ENCODE data around the gene KANK2. TPM values are rescaled to one million over a fixed set of nuclear protein-coding genes. Genes with fewer than 3 reads are reported as not detected.
A peak's percentile ranks its signal among the peaks of the same experiment; 100 is the strongest.

The KANK2 gene
- total RNA-seq, 1 donor from 2014 or later: 23.0 TPM

DNA sequence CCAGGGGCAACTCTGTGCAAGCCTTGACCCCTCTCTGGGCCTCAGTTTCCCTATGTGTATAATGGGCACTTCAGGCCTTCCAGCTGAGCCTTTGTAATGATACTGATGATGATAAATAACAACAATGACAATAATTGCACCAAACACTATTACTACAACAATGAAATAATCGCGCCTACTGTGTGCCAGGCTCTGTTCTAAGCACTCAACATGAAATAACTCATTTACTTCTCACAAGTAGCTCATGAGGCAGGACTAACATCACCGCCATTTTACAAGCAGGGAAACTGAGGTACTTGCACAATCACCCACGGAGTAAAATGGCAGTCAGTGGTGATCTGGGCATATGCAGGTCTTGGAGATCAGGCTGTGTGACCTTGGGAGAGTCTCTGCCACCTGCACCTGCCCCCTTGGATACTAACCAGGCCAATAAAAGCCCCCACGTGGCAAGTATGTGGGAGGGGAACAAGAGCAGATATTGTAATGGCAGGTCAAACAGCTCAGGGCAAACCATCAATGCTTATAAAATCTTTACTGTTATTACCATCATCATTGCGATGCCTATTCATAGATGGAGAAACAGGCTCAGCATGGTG is 41.5 kb upstream of the KANK2 start:
- Mint-ChIP-seq H3K27me3 (ENCODE audit: unreplicated experiment) (peaks cover 10% of the 10 kb centered on the region), H3K9me3 (ENCODE audit: unreplicated experiment) (peaks cover 5% of the 10 kb centered on the region), H3K4me1 (ENCODE audit: low read depth, unreplicated experiment) (no peaks in the 10 kb centered on the region), H3K36me3 (ENCODE audit: unreplicated experiment) (no peaks in the 10 kb centered on the region), H3K4me3 (ENCODE audit: unreplicated experiment) (no peak overlapping the region), H3K27ac (ENCODE audit: unreplicated experiment) (no peak overlapping the region)
- TF ChIP-seq, protein P1, sequence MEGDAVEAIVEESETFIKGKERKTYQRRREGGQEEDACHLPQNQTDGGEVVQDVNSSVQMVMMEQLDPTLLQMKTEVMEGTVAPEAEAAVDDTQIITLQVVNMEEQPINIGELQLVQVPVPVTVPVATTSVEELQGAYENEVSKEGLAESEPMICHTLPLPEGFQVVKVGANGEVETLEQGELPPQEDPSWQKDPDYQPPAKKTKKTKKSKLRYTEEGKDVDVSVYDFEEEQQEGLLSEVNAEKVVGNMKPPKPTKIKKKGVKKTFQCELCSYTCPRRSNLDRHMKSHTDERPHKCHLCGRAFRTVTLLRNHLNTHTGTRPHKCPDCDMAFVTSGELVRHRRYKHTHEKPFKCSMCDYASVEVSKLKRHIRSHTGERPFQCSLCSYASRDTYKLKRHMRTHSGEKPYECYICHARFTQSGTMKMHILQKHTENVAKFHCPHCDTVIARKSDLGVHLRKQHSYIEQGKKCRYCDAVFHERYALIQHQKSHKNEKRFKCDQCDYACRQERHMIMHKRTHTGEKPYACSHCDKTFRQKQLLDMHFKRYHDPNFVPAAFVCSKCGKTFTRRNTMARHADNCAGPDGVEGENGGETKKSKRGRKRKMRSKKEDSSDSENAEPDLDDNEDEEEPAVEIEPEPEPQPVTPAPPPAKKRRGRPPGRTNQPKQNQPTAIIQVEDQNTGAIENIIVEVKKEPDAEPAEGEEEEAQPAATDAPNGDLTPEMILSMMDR (IDR thresholded peaks at IDR 0.05; ENCODE audit: partially characterized antibody, unreplicated experiment): no peak
- no peak for DNase-seq

DNA sequence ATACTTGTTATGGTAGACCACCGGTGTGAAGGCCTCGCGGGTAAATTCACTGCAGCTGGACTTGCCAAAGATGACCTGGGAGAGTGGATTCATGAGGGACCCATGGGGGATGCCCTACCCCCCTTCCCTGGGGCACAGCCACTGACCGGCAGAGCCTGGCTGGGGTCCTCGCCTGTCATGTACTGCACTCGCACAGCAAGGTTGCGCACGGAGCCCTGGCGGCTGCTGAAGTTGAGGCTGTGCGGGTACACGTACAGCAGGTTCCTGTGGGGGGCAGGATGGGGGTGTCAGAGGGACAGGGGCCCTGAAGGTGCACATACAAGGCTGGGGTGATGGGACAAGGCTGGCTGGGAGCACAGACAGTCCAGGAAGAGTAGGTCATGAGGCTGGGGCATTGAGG is 40.7 kb upstream of the KANK2 start:
- no peak overlapping the region for H3K27ac Mint-ChIP-seq (ENCODE audit: unreplicated experiment)

DNA sequence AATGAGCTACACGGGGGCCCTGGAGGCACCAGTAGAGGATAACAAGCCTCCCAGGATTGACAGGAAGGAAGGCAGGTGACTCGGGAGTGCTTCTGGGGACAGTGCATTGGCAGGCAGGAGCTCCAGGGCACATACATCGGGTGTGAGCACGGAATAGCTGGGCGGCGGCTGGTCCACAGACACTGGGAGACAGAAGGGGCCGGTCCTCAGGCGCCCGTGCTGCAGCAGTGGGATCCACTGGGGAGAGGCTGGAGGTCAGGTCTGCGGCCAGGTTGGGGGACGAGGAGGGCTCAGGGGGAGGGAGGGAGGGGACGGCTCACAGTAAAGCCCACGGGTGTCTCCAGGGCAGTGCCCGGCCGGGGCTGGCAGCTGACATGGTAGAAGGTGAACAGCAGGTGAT is 40.0 kb upstream of the KANK2 start:
- Mint-ChIP-seq H3K27ac (ENCODE audit: unreplicated experiment) (no peak overlapping the region), H3K9me3 (ENCODE audit: unreplicated experiment) (peaks cover 3% of the 10 kb centered on the region), H3K27me3 (ENCODE audit: unreplicated experiment) (peaks cover 6% of the 10 kb centered on the region), H3K4me3 (ENCODE audit: unreplicated experiment) (no peak overlapping the region), H3K36me3 (ENCODE audit: unreplicated experiment) (no peaks in the 10 kb centered on the region), H3K4me1 (ENCODE audit: low read depth, unreplicated experiment) (no peaks in the 10 kb centered on the region)
- no peak for DNase-seq
- TF ChIP-seq, protein P1 (IDR thresholded peaks at IDR 0.05; ENCODE audit: partially characterized antibody, unreplicated experiment): no peak

More for the DNA sequence above, 40.7 kb upstream of the KANK2 start:
- Mint-ChIP-seq H3K4me1 (ENCODE audit: low read depth, unreplicated experiment) (no peaks in the 10 kb centered on the region), H3K9me3 (ENCODE audit: unreplicated experiment) (peaks cover 3% of the 10 kb centered on the region), H3K36me3 (ENCODE audit: unreplicated experiment) (no peaks in the 10 kb centered on the region), H3K27me3 (ENCODE audit: unreplicated experiment) (peaks cover 10% of the 10 kb centered on the region), H3K4me3 (ENCODE audit: unreplicated experiment) (no peak overlapping the region)
- TF ChIP-seq, protein P1 (IDR thresholded peaks at IDR 0.05; ENCODE audit: partially characterized antibody, unreplicated experiment): no peak
- DNase-seq: no peak

DNA sequence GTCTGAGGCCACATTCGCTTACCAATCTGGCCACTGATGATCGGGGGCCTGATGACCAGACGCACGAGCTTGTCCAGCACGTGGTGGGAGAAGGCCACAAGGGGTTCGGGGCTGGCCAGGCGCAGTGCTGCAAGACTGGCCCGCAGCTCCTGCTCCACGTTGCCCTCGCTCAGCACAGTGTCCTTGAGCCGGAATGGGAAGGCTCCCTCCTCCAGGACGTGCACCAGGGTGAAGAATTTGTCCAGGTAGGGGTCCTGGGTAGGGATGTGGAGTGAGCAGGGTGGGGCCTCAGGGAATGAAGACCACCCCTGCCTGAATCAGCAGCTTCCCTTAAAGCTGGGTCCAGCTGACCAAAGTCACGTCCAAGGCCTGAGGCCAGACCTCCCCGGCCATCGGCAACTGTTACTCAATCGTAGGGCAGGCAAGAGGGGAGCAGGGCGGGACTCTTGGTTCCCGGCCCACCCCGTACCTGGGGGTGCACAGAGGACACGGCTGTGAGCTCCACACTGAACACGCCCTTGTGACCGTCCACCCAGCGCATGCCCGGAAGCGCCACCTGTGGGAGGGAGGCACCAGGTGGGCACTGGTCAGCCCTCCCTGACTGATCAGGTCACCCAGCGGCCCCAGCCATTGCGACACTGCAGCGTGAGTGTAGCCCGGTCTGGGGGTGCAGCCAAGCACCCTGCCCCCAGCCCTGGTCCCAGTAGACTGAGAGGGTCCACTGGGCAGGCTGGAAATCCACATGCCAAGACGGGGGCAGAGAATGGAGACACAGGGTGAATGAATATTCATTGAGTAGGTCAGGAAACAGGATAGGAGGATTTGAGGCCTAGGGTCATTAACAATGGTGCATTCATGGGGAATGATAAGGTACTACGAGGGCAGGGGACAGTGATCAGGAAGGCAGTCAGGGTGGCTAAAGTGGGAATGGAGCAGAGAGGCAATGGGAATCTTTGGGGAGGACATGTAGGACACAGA is 39.3 kb upstream of the KANK2 start:
- Mint-ChIP-seq H3K4me1 (ENCODE audit: low read depth, unreplicated experiment) (no peaks in the 10 kb centered on the region), H3K27ac (ENCODE audit: unreplicated experiment) (peak overlapping the region; percentile 52), H3K27me3 (ENCODE audit: unreplicated experiment) (peaks cover 6% of the 10 kb centered on the region), H3K36me3 (ENCODE audit: unreplicated experiment) (no peaks in the 10 kb centered on the region), H3K4me3 (ENCODE audit: unreplicated experiment) (no peak overlapping the region), H3K9me3 (ENCODE audit: unreplicated experiment) (peaks cover 3% of the 10 kb centered on the region)
- TF ChIP-seq, protein P1 (IDR thresholded peaks at IDR 0.05; ENCODE audit: partially characterized antibody, unreplicated experiment): no peak
- DNase-seq: no peak

Data from glutamatergic neuron (in vitro differentiated cells).